Skin epidermis (tissue), 12 donors: ENCODE measurements around the gene ADGRD1.
"Not testable (repeated sequence)": the region's sequence is repeated elsewhere in the genome, so short reads cannot be mapped to it uniquely, and the experiment has no call there.

Experiments used
- H3K27ac ChIP-seq, 21 experiments: fragments of 200-600 bp; sonication (generic) in 11 of 21; one replicate each; pipeline ENCODE4 v1.5.0; 2020; ENCODE audit warnings: mild to moderate bottlenecking in 3 of 21, inconsistent platforms in 2 of 21, moderate library complexity in 2 of 21
- H3K4me3 ChIP-seq, 7 experiments: fragments of 200-600 bp; sonication (generic) in 2 of 7; one replicate each; pipeline ENCODE4 v1.5.0; 2020; ENCODE audit warnings: inconsistent platforms in 2 of 7, mild to moderate bottlenecking in 2 of 7, moderate library complexity in 1 of 7

Gene ADGRD1

GRCh38 chr12:131104463-131105350 lies 151.0 kb downstream of the ADGRD1 start:
- no peak overlapping the region for H3K4me3 ChIP-seq
- H3K27ac ChIP-seq, result peak overlapping the region in 3 of 21 experiments; percentile 16 to 44 (median 18)

- Histone ChIP-seq H3K27ac (peak overlapping the region in 4 of 21 experiments; percentile 12 to 44 (median 17)), H3K4me3 (no peak overlapping the region)
These were observed 151.6 kb downstream of the ADGRD1 start for GRCh38 chr12:131105351-131105735.

GRCh38 chr12:131105736-131106348 lies 152.1 kb downstream of the ADGRD1 start:
- Histone ChIP-seq H3K4me3 (no peak overlapping the region), H3K27ac (peak overlapping the region in 4 of 21 experiments; percentile 11 to 18 (median 14))

GRCh38 chr12:131106349-131106941 lies 152.7 kb downstream of the ADGRD1 start:
- Histone ChIP-seq H3K4me3 (no peak overlapping the region), H3K27ac (peak overlapping the region in 3 of 21 experiments; percentile 11 to 41 (median 12))

GRCh38 chr12:131108177-131108955 lies 154.7 kb downstream of the ADGRD1 start:
- Histone ChIP-seq H3K27ac (no peak overlapping the region), H3K4me3 (no peak overlapping the region)

- Histone ChIP-seq H3K27ac (peak overlapping the region in 4 of 21 experiments; percentile 8 to 79 (median 32)), H3K4me3 (no peak overlapping the region)
These were observed 157.7 kb downstream of the ADGRD1 start for GRCh38 chr12:131111446-131111845.

GRCh38 chr12:131112021-131112420 lies 158.3 kb downstream of the ADGRD1 start:
- peak overlapping the region in 9 of 21 experiments; percentile 24 to 79 (median 47) for H3K27ac ChIP-seq
- no peak overlapping the region for H3K4me3 ChIP-seq

GRCh38 chr12:131112700-131113290 lies 159.1 kb downstream of the ADGRD1 start:
- H3K27ac ChIP-seq, result peak overlapping the region in 9 of 21 experiments; percentile 11 to 79 (median 47)
- H3K4me3 ChIP-seq, result no peak overlapping the region

GRCh38 chr12:131113568-131114270 lies 160.0 kb downstream of the ADGRD1 start:
- H3K27ac ChIP-seq, result peak overlapping the region in 5 of 21 experiments; percentile 35 to 79 (median 65)
- no peak overlapping the region for H3K4me3 ChIP-seq

- H3K4me3 ChIP-seq, result no peak overlapping the region
- H3K27ac ChIP-seq, result peak overlapping the region in 1 of 21 experiments; percentile 79
These were observed 160.6 kb downstream of the ADGRD1 start for GRCh38 chr12:131114271-131114670.

- H3K4me3 ChIP-seq, result no peak overlapping the region
- H3K27ac ChIP-seq, result peak overlapping the region in 6 of 21 experiments; percentile 35 to 73 (median 55)
These were observed 161.4 kb downstream of the ADGRD1 start for GRCh38 chr12:131114942-131115584.

GRCh38 chr12:131115766-131116467 lies 162.2 kb downstream of the ADGRD1 start:
- Histone ChIP-seq H3K27ac (peak overlapping the region in 8 of 21 experiments; percentile 2 to 73 (median 49)), H3K4me3 (no peak overlapping the region)

GRCh38 chr12:131116468-131117117 lies 162.9 kb downstream of the ADGRD1 start:
- peak overlapping the region in 7 of 21 experiments; percentile 2 to 73 (median 52) for H3K27ac ChIP-seq

GRCh38 chr12:131117438-131118245 lies 163.9 kb downstream of the ADGRD1 start:
- peak overlapping the region in 3 of 21 experiments; percentile 33 to 40 (median 38) for H3K27ac ChIP-seq
- H3K4me3 ChIP-seq, result no peak overlapping the region

More at GRCh38 chr12:131116468-131117117, 162.9 kb downstream of the ADGRD1 start:
- H3K4me3 ChIP-seq, result no peak overlapping the region

- Histone ChIP-seq H3K27ac (no peak overlapping the region), H3K4me3 (no peak overlapping the region)
These were observed 164.7 kb downstream of the ADGRD1 start for GRCh38 chr12:131118371-131118770.

- H3K27ac ChIP-seq, H3K4me3 ChIP-seq: not testable (repeated sequence)
These were observed 165.6 kb downstream of the ADGRD1 start for GRCh38 chr12:131119345-131119744.
